Vagina (tissue), 2 donors: Measurements from ENCODE around the gene ITGB3. TPM values are rescaled to one million over a fixed set of nuclear protein-coding genes. Genes with fewer than 3 reads are reported as not detected.

Experiments used
- DNase-seq, 2 donors: peaks; one replicate each; pipeline ENCODE4 v3.0.0-alpha.2; 2017; ENCODE audit errors: extremely low spot score in 2 of 2
- H3K27ac ChIP-seq: fragments of 200-600 bp; sonication (generic); one replicate; pipeline ENCODE4 v1.5.1; 2019
- H3K27me3 ChIP-seq: fragments of 200-600 bp; sonication (generic); one replicate; pipeline ENCODE4 v1.5.1; 2019
- H3K36me3 ChIP-seq, 2 donors: fragments of 200-600 bp; sonication (generic); one replicate each; pipeline ENCODE4 v1.5.1; 2017 to 2019
- H3K4me1 ChIP-seq: fragments of 200-600 bp; sonication (generic); one replicate; pipeline ENCODE4 v1.5.1; 2019
- H3K4me3 ChIP-seq, 2 donors: fragments of 200-600 bp; sonication (generic); 1 replicate in 1 of 2; 2 replicates in 1 of 2; pipeline ENCODE4 v1.5.1; 2016 to 2019
- H3K9me3 ChIP-seq: fragments of 200-600 bp; sonication (generic); one replicate; pipeline ENCODE4 v1.5.1; 2019
- POLR2A ChIP-seq, 2 donors: fragments of 450-650 bp; IDR thresholded peaks; one replicate each; pipeline ENCODE4 v1.6.1; 2017; ENCODE audit warnings: antibody characterized with exemption in 2 of 2, mild to moderate bottlenecking in 2 of 2, moderate library complexity in 2 of 2
- POLR2AphosphoS5 ChIP-seq, 2 donors: sonication (generic); formaldehyde crosslinking; IDR thresholded peaks; one replicate each; pipeline ENCODE4 v1.9.0; 2017; ENCODE audit warnings: antibody characterized with exemption in 2 of 2, mild to moderate bottlenecking in 2 of 2, low read depth in 1 of 2; ENCODE audit not compliant: insufficient read depth in 1 of 2
- intact Hi-C: fragments of 100-400 bp; cut with DNase I; formaldehyde crosslinking; loops from one replicate; pipeline ENCODE4 v1.15.1; 2023
- total RNA-seq: library from RNA; depleted of rRNA; stranded (reverse); fragments of >200 nt; gene quantifications from one replicate; pipeline ENCODE4 v1.2.3, GENCODE V29; 2016
- TF ChIP-seq, protein P1 (sequence below), 3 experiments: fragments of 450-650 bp in 2 of 3; fragments of 200-600 bp in 1 of 3; sonication (generic) in 1 of 3; IDR thresholded peaks; one replicate each; pipeline ENCODE4 v1.5.1; 2017 to 2019; ENCODE audit warnings: antibody characterized with exemption in 3 of 3, mild to moderate bottlenecking in 2 of 3, moderate library complexity in 2 of 3

Gene ITGB3
- total RNA-seq, 1 donor from 2014 or later: 6.1 TPM

- Histone ChIP-seq H3K36me3 (no peaks in the 10 kb centered on the region), H3K27ac (no peak overlapping the region), H3K9me3 (no peaks in the 10 kb centered on the region), H3K4me1 (peaks cover 25% of the 10 kb centered on the region), H3K27me3 (no peaks in the 10 kb centered on the region), H3K4me3 (no peak overlapping the region)
- no peak for DNase-seq
- no peak for TF ChIP-seq POLR2AphosphoS5 (IDR thresholded peaks at IDR 0.05; ENCODE audit: insufficient read depth in 1 of 2, low read depth in 1 of 2)
- no peak for TF ChIP-seq POLR2A (IDR thresholded peaks at IDR 0.05)
- TF ChIP-seq, protein P1, sequence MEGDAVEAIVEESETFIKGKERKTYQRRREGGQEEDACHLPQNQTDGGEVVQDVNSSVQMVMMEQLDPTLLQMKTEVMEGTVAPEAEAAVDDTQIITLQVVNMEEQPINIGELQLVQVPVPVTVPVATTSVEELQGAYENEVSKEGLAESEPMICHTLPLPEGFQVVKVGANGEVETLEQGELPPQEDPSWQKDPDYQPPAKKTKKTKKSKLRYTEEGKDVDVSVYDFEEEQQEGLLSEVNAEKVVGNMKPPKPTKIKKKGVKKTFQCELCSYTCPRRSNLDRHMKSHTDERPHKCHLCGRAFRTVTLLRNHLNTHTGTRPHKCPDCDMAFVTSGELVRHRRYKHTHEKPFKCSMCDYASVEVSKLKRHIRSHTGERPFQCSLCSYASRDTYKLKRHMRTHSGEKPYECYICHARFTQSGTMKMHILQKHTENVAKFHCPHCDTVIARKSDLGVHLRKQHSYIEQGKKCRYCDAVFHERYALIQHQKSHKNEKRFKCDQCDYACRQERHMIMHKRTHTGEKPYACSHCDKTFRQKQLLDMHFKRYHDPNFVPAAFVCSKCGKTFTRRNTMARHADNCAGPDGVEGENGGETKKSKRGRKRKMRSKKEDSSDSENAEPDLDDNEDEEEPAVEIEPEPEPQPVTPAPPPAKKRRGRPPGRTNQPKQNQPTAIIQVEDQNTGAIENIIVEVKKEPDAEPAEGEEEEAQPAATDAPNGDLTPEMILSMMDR (IDR thresholded peaks at IDR 0.05): no peak
- intact Hi-C loops: no loop called here
Measured at GRCh38 chr17:47270946-47271705, 17.5 kb downstream of the ITGB3 start.

DNA sequence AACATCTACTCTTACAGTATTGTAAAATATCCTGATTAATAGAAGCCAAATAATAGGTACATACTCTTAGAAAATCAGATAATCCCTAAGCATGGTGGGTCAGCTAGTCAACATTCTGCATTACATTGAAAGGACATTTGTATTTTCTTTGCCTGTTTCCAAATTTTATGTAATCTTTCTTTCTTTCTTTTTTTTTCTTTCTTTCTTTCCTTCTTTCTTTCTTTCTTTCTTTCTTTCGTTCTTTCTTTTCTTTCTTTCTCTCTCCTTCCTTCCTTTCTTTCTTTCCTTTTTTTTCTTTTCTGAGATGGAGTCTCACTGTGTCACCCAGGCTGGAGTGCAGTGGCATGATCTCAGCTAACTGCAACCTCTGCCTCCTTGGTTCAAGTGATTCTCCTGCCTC is 18.9 kb downstream of the ITGB3 start:
- intact Hi-C loops: no loop called here
- DNase-seq: no peak
- TF ChIP-seq POLR2AphosphoS5 (IDR thresholded peaks at IDR 0.05; ENCODE audit: insufficient read depth in 1 of 2, low read depth in 1 of 2): no peak
- TF ChIP-seq POLR2A (IDR thresholded peaks at IDR 0.05): no peak
- TF ChIP-seq, protein P1 (IDR thresholded peaks at IDR 0.05): no peak
- no peak overlapping the region for H3K27ac ChIP-seq
- H3K4me3 ChIP-seq: no peak overlapping the region
- H3K4me1 ChIP-seq: peaks cover 39% of the 10 kb centered on the region
- no peaks in the 10 kb centered on the region for H3K36me3 ChIP-seq
- no peaks in the 10 kb centered on the region for H3K27me3 ChIP-seq
- H3K9me3 ChIP-seq: no peaks in the 10 kb centered on the region

DNA sequence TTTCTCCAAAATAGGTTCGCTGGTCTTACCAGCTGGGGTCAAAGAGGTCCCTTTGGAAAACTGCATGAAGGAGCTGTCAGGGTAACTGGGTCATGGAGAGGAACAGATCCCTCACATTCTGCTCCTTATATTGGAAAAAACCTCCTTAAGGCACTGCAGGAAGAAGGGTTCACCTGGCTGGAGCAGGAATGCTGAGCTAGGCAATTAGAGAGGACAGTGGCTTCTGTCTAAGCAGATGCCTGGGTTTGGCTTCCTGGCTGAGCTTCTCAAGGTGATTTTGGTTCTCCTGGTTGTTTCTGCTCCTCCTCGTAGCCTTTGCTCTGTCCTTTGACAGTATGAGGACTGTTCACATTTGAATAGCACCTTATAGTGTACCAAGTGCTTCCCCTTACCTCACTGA is 19.6 kb downstream of the ITGB3 start:
- Histone ChIP-seq H3K36me3 (no peaks in the 10 kb centered on the region), H3K4me1 (peaks cover 46% of the 10 kb centered on the region), H3K27ac (no peak overlapping the region), H3K9me3 (no peaks in the 10 kb centered on the region), H3K4me3 (no peak overlapping the region), H3K27me3 (no peaks in the 10 kb centered on the region)
- DNase-seq: no peak
- TF ChIP-seq POLR2AphosphoS5 (IDR thresholded peaks at IDR 0.05; ENCODE audit: insufficient read depth in 1 of 2, low read depth in 1 of 2) (no peak), POLR2A (IDR thresholded peaks at IDR 0.05) (no peak)
- TF ChIP-seq, protein P1 (IDR thresholded peaks at IDR 0.05): no peak
- intact Hi-C loops: no loop called here

DNA sequence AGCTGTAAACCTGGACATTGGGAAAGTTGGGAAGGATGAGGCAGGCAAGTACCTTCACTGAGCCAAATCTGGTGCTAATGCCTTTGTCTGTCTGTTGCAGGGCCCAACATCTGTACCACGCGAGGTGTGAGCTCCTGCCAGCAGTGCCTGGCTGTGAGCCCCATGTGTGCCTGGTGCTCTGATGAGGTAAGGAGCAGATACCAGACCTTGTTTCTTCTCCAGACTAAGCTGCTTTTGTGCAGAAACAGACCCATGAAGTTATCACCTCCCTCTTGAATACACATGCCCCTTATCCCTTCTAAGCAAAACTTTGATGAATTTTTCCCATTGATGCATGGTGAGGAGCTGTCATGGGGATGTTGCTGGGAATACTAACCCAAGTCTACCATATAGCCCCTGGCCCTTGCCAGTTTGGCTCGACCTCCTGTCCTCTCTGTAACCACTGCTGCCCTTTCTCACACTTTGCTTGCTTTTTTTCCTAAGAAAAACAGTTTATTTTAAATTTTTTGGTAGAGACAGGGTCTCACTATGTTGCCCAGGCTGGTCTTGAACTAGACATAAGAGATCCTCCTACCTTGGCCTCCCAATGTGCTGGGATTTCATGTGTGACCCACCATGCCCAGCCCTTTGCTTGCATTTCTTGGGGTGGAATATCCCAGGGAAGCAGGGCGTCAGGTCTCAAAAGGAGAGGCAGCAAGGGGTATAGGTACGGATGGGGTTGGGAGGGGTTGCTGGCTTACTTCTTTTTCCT is 20.9 kb downstream of the ITGB3 start:
- no peaks in the 10 kb centered on the region for H3K9me3 ChIP-seq
- H3K27me3 ChIP-seq: no peaks in the 10 kb centered on the region
- DNase-seq: no peak
- H3K4me3 ChIP-seq: no peak overlapping the region
- H3K36me3 ChIP-seq: no peaks in the 10 kb centered on the region
- TF ChIP-seq POLR2AphosphoS5 (IDR thresholded peaks at IDR 0.05; ENCODE audit: insufficient read depth in 1 of 2, low read depth in 1 of 2): no peak
- TF ChIP-seq, protein P1 (IDR thresholded peaks at IDR 0.05): no peak
- intact Hi-C loops: loop anchor here (5.0 kb wide), 1 partner anchor 43 kb away; no protein-coding TSS in a partner anchor
- H3K27ac ChIP-seq: peak overlapping the region; percentile 85
- peaks cover 59% of the 10 kb centered on the region for H3K4me1 ChIP-seq
